ENCODE data around the gene MDK.

DNA sequence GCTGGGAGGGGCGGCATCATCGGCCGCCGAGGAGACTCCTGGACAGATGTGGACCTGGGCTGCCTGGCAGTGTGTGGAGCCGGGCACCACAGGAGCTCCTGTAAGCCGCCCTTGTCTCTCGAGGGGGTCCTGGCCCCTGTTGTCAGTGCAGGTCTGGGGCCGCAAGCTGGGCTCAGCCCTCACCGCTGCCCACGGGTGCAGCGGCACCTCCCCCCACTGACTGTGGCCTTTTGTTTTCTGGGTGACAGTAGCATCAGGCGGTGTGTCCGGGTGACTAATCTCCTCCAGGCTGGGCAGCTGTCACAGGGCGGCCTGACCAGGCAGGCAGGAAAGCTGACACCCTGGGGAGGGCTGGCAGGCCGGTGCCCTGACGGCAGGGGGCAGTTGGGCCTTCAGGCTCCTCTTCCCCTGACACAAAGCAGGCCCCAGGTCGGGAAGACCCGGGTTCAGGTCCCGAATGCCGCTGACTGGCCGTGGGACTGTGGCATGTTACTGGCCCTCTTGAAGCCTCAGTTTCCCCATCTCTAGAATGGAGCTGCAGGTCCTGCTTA is 17.9 kb upstream of the MDK start:
- TF ChIP-seq, protein P1, sequence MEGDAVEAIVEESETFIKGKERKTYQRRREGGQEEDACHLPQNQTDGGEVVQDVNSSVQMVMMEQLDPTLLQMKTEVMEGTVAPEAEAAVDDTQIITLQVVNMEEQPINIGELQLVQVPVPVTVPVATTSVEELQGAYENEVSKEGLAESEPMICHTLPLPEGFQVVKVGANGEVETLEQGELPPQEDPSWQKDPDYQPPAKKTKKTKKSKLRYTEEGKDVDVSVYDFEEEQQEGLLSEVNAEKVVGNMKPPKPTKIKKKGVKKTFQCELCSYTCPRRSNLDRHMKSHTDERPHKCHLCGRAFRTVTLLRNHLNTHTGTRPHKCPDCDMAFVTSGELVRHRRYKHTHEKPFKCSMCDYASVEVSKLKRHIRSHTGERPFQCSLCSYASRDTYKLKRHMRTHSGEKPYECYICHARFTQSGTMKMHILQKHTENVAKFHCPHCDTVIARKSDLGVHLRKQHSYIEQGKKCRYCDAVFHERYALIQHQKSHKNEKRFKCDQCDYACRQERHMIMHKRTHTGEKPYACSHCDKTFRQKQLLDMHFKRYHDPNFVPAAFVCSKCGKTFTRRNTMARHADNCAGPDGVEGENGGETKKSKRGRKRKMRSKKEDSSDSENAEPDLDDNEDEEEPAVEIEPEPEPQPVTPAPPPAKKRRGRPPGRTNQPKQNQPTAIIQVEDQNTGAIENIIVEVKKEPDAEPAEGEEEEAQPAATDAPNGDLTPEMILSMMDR (IDR thresholded peaks at IDR 0.05): no peak
- no peak for TF ChIP-seq POLR2A (IDR thresholded peaks at IDR 0.05)
